Measurements from ENCODE around the gene KLF16. TPM values are rescaled to one million over a fixed set of nuclear protein-coding genes. Genes with fewer than 3 reads are reported as not detected.

KLF16 gene
- total and polyA plus RNA-seq, 10 of the 15 experiments (the other 5 are each of a cell fraction or from before 2014, with no cell fraction given): 0.03 to 41.2 (median 2.6) TPM

- no peak for TF ChIP-seq ATF7 (IDR thresholded peaks at IDR 0.05; ENCODE audit: low read depth)
- no peak for TF ChIP-seq KDM1A (IDR thresholded peaks at IDR 0.05; ENCODE audit: borderline replicate concordance)
- no peak for TF ChIP-seq SKIL (IDR thresholded peaks at IDR 0.05; ENCODE audit: low read depth, poor library complexity, severe bottlenecking)
- TF ChIP-seq POLR2AphosphoS2 (IDR thresholded peaks at IDR 0.05; ENCODE audit: low read depth, low read length): no peak
- TF ChIP-seq YY1 (IDR thresholded peaks at IDR 0.05; ENCODE audit: low read depth, low read length): no peak
- no peak for TF ChIP-seq IRF3 (IDR thresholded peaks at IDR 0.05)
- TF ChIP-seq USF1 (IDR thresholded peaks at IDR 0.05; ENCODE audit: borderline replicate concordance, extremely low read length, insufficient read depth, low read depth, low read length): no peak
- TF ChIP-seq BCLAF1 (IDR thresholded peaks at IDR 0.05): no peak
- no peak for TF ChIP-seq TCF7 (IDR thresholded peaks at IDR 0.05; ENCODE audit: borderline replicate concordance)
- TF ChIP-seq ZNF207 (IDR thresholded peaks at IDR 0.05; ENCODE audit: borderline replicate concordance): no peak
These were observed 34.8 kb downstream of the KLF16 start (continued) for GRCh38 chr19:1828279-1829238.
